Heart left ventricle (tissue), 16 donors: ENCODE data around the gene SEPTIN6. TPM values are rescaled to one million over a fixed set of nuclear protein-coding genes. Genes with fewer than 3 reads are reported as not detected.

Experiments used
- ATAC-seq, 4 donors: fragments of 200-7000 bp; cut with Tn5 transposase; one replicate each; pipeline ENCODE4 v1.9.1; 2020 to 2022; ENCODE audit warnings: moderate library complexity in 4 of 4, mild to moderate bottlenecking in 3 of 4, moderate number of reproducible peaks in 1 of 4
- DNase-seq, 5 donors: peaks; one replicate each; pipeline ENCODE4 v3.0.0-alpha.2; 2020
- H3K27ac ChIP-seq, 12 donors: fragments of 200-600 bp; sonication (generic) in 4 of 12; one replicate each; pipeline versions ENCODE4 v1.5.0 to v1.8.0; 2016 to 2022; ENCODE audit warnings: mild to moderate bottlenecking in 2 of 12
- H3K27me3 ChIP-seq, 9 donors: fragments of 200-600 bp; sonication (generic) in 2 of 9; one replicate each; pipeline versions ENCODE4 v1.5.1 to v1.8.0; 2016 to 2022; ENCODE audit warnings: mild to moderate bottlenecking in 3 of 9
- H3K36me3 ChIP-seq, 9 donors: fragments of 200-600 bp; sonication (generic) in 2 of 9; one replicate each; pipeline versions ENCODE4 v1.5.0 to v1.8.0; 2018 to 2022; ENCODE audit warnings: mild to moderate bottlenecking in 2 of 9
- H3K4me1 ChIP-seq, 12 donors: fragments of 200-600 bp; sonication (generic) in 4 of 12; one replicate each; pipeline versions ENCODE4 v1.5.0 to v1.8.0; 2016 to 2022; ENCODE audit warnings: mild to moderate bottlenecking in 3 of 12
- H3K4me3 ChIP-seq, 12 donors: fragments of 200-600 bp; sonication (generic) in 4 of 12; one replicate each; pipeline versions ENCODE4 v1.5.0 to v1.8.0; 2017 to 2022; ENCODE audit warnings: mild to moderate bottlenecking in 9 of 12, moderate library complexity in 4 of 12
- H3K9me3 ChIP-seq, 12 donors: fragments of 200-600 bp; sonication (generic) in 4 of 12; one replicate each; pipeline versions ENCODE4 v1.5.0 to v1.8.0; 2016 to 2022; ENCODE audit warnings: mild to moderate bottlenecking in 1 of 12
- POLR2A ChIP-seq, 2 donors: fragments of 450-650 bp; IDR thresholded peaks; one replicate each; pipeline ENCODE4 v1.6.1; 2017; ENCODE audit warnings: antibody characterized with exemption in 2 of 2, mild to moderate bottlenecking in 2 of 2, moderate library complexity in 2 of 2
- WGBS, 4 donors: extraction: QIAGEN DNeasy Blood & Tissue Kit in 2 of 4; methylation state at CpG; one replicate each; pipeline versions ENCODE4 v1.1.5 to v1.1.7; 2013 to 2018; 5-methylcytosine and 5-hydroxymethylcytosine counted together
- intact Hi-C, 10 donors: fragments of 100-400 bp; cut with DNase I; formaldehyde crosslinking; loops; one replicate each; pipeline versions ENCODE4 v1.11.1 to v1.14.2; 2022
- polyA plus RNA-seq, 2 donors: library from polyadenylated mRNA; stranded (reverse); fragments of 200-250 nt; gene quantifications; one replicate each; pipeline ENCODE4 v1.2.3, GENCODE V29; 2013
- total RNA-seq, 9 donors: library from RNA; depleted of rRNA in 2 of 9; stranded (reverse); fragments of >200 nt in 2 of 9; fragmentation: NEBNext Ultra II Directional in 3 of 9; extraction: Animal tissue kit (Norgen Biotek cat#: 25700) in 3 of 9; gene quantifications; one replicate each; pipeline versions ENCODE4 v1.1.0 to v1.2.4, GENCODE V29; 2016 to 2023
- TF ChIP-seq, protein P1 (sequence below), 12 donors: fragments of 200-600 bp; sonication (generic) in 4 of 12; IDR thresholded peaks; one replicate each; pipeline versions ENCODE4 v1.5.0 to v1.8.0; 2018 to 2022; ENCODE audit warnings: antibody characterized with exemption in 12 of 12, mild to moderate bottlenecking in 5 of 12
- donor health status: ischemic (EF 13 %, LVEDD 7.1; RV severe dilation, severe dysfunction).
- donor health status: healthy with polysubstance abuse.
- donor health status: DM: no; HTN: yes; CAD: no.
- donor health status: DM: no; HTN: no; CAD: no.
- donor health status: ischemic (EF 25% LVEDD 6.9; RV normal size, moderate dysfunction).
- donor health status: ischemic (EF 25% LVEDD 5.7; RV mildly dilated, moderate dysfunction).
- donor health status: healthy.
- donor health status: DM: yes; HTN: yes; CAD: no.
- donor health status: ischemic (EF 35%, LVEDD 5.7; RV mildly dilated, moderate dysfunction).
- donor health status: nonischemic (EF 11% LVEDD 7.7; RV severe dilation, severe dysfunction).
- donor health status: DM: yes; HTN: yes; CAD: no.
- donor health status: PGD.
- donor health status: ischemic (EF 29% LVEDD 5.4; RV normal size, mild dysfunction).
- donor health status: nonischemic (EF 23%, LVEDD 6.1; RV moderate dilation, normal function).

Gene SEPTIN6
- total and polyA plus RNA-seq, 11 donors, result 3.3 to 36.4 (median 9.8) TPM

DNA sequence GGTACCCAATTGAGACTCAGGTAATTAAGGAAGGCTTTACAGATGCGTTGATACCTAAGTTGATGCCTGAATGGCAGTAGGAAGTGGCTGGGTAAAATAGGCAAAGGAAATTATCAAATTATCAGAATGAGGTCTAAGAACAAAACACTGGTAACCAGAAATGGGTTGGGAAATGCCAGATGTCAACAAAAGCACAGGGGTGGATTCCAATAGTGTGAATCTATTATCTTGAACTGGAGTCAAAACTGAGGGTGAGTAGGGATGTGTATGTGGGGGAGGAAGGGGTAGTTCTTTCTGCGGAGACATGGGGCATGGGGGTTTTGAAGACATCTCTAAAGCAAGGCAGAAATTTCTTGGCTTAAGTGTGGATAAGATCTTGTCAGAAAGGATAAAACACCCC, 16.0 kb upstream of the SEPTIN6 start:
- TF ChIP-seq, protein P1, sequence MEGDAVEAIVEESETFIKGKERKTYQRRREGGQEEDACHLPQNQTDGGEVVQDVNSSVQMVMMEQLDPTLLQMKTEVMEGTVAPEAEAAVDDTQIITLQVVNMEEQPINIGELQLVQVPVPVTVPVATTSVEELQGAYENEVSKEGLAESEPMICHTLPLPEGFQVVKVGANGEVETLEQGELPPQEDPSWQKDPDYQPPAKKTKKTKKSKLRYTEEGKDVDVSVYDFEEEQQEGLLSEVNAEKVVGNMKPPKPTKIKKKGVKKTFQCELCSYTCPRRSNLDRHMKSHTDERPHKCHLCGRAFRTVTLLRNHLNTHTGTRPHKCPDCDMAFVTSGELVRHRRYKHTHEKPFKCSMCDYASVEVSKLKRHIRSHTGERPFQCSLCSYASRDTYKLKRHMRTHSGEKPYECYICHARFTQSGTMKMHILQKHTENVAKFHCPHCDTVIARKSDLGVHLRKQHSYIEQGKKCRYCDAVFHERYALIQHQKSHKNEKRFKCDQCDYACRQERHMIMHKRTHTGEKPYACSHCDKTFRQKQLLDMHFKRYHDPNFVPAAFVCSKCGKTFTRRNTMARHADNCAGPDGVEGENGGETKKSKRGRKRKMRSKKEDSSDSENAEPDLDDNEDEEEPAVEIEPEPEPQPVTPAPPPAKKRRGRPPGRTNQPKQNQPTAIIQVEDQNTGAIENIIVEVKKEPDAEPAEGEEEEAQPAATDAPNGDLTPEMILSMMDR (IDR thresholded peaks at IDR 0.05), result no peak
- TF ChIP-seq POLR2A (IDR thresholded peaks at IDR 0.05), result no peak
- DNase-seq (no peak), ATAC-seq (no peak)
- intact Hi-C loops, result no loop called here
- 79 to 92% (median 87%) methylated on average over 2 of the region's 2 CpGs for WGBS, 4 donors
- H3K27ac ChIP-seq, result no peak overlapping the region
- H3K9me3 ChIP-seq, result no peaks in the 10 kb centered on the region
- no peaks in the 10 kb centered on the region for H3K36me3 ChIP-seq
- H3K4me1 ChIP-seq, result no peaks in the 10 kb centered on the region
- H3K27me3 ChIP-seq, result no peaks in the 10 kb centered on the region
- no peak overlapping the region for H3K4me3 ChIP-seq

DNA sequence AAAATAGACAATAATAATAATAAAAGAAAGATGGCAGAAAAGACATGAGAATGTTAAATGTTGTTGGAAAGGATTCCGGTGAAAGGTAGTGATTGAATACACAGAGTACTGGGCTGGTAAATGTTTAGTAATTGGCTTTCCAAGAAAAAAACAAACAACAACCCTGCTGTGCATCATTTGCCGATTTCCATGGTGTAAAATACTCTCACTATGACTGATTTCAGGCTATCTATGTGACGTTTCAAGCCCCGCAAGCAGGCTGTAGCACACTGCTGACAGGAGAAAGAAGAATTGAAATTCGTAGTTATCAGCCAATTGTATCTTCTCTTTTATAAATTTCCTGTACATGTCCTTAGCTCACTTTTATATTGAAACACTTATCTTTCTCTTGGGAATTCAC, 13.6 kb upstream of the SEPTIN6 start:
- Histone ChIP-seq H3K27ac (no peak overlapping the region), H3K4me1 (no peaks in the 10 kb centered on the region), H3K36me3 (no peaks in the 10 kb centered on the region), H3K4me3 (no peak overlapping the region), H3K9me3 (no peaks in the 10 kb centered on the region), H3K27me3 (no peaks in the 10 kb centered on the region)
- intact Hi-C loops, result no loop called here
- TF ChIP-seq POLR2A (IDR thresholded peaks at IDR 0.05), result no peak
- TF ChIP-seq, protein P1 (IDR thresholded peaks at IDR 0.05), result no peak
- no peak for ATAC-seq
- WGBS, 4 donors, result 65 to 76% (median 67%) methylated on average over 5 of the region's 5 CpGs
- no peak for DNase-seq

DNA sequence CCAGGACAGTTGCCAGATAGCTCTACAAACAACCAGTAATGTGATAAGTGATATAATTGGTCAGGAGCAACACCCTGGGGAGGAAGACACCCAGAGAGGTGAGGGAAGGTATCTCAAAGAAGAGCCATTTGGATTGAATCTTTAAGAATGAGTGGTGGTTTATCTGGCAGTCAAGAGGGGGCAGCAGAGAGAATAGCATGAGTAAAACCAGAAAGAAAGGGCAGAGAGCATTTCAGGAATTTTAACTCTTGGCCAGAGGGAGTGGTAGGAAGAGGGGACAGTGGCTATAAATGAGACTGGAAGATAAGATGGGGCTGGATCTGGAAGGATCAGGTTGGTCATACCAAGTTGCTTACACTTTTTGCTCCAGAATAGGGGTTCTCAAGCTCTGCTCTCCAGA, 5.9 kb upstream of the SEPTIN6 start:
- Histone ChIP-seq H3K4me3 (no peak overlapping the region), H3K36me3 (no peaks in the 10 kb centered on the region), H3K27ac (no peak overlapping the region), H3K9me3 (no peaks in the 10 kb centered on the region), H3K27me3 (no peaks in the 10 kb centered on the region), H3K4me1 (no peaks in the 10 kb centered on the region)
- TF ChIP-seq, protein P1 (IDR thresholded peaks at IDR 0.05), result peak in 11 of 12 donors; percentile 26 to 57 (median 45)
- TF ChIP-seq POLR2A (IDR thresholded peaks at IDR 0.05), result no peak
- intact Hi-C loops, result loop anchor here in 2 of 10 donors (10.0 kb wide), 2 partner anchors 74 to 84 kb away; no protein-coding TSS in a partner anchor
- DNase-seq (no peak), ATAC-seq (peak in 1 of 4 donors; percentile 41)

DNA sequence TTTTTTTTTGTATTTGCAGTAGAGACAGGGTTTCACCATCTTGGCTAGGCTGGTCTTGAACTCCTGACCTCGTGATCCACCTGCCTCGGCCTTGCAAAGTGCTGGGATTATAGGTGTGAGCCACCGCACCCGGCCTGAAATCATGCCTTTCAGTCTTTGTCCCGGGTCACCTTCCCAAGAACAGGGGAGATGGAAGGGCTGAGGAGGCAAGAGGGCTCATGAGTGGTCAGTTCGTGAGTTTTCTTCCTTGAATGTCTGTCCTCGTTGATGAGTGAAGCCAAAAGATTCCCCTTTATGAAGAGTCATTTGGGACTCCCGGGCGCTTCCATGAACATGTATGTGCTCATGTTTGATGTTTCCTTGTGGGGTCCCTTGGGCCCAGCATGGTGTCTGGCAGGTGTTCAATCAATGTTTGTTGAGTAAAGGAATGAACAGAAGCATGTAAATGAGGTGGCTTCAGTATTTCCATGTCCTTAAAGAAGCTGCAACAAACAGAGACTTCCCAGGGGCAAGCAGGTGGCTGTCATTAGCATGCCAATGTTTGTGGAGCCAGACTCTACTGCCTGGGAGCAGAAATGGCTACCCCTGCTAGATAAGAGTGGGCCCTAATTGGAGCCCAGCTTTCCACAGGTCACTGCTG, 3.4 kb upstream of the SEPTIN6 start:
- Histone ChIP-seq H3K4me1 (peaks cover 0 to 5% (median 0%) of the 10 kb centered on the region in 12 donors), H3K9me3 (no peaks in the 10 kb centered on the region), H3K27me3 (no peaks in the 10 kb centered on the region), H3K4me3 (no peak overlapping the region), H3K36me3 (no peaks in the 10 kb centered on the region), H3K27ac (no peak overlapping the region)
- intact Hi-C loops, result loop anchor here in 2 of 10 donors (10.0 kb wide), 2 partner anchors 72 to 82 kb away; no protein-coding TSS in a partner anchor
- DNase-seq (no peak), ATAC-seq (no peak)
- TF ChIP-seq POLR2A (IDR thresholded peaks at IDR 0.05), result no peak
- TF ChIP-seq, protein P1 (IDR thresholded peaks at IDR 0.05), result no peak
- WGBS, 4 donors, result 79 to 89% (median 83%) methylated on average over 9 of the region's 9 CpGs
